ENCODE data around the gene BBS5.
"Not testable (repeated sequence)": the region's sequence is repeated elsewhere in the genome, so short reads cannot be mapped to it uniquely, and the experiment has no call there.

BBS5 gene

DNA sequence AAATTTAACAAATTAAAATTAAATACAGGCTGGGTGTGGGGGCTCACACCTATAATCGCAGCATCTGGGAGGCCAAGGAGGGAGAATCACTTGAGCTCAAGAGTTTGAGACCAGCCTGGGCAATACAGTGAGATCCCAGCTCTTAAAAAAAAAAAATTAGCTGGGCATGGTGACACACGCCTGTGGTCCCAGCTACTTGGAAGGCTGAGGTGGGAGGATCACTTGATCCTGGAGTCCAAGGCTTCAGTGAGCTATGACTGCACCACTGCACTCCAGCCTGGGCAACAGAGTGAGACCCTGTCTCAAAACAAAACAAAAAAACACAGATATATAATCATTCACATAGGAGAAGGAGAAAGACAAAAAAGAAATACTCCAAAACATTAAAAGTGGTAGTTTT lies 60.2 kb downstream of the BBS5 start:
- peaks cover 84% of the 10 kb centered on the region for H3K36me3 Mint-ChIP-seq (ENCODE audit: low read depth)
- H3K27ac Mint-ChIP-seq; intact Hi-C loops (cut with micrococcal nuclease); H3K27me3 Mint-ChIP-seq; H3K4me3 Mint-ChIP-seq; H3K9me3 Mint-ChIP-seq; H3K4me1 Mint-ChIP-seq (ENCODE audit: low read depth): not testable (repeated sequence)

DNA sequence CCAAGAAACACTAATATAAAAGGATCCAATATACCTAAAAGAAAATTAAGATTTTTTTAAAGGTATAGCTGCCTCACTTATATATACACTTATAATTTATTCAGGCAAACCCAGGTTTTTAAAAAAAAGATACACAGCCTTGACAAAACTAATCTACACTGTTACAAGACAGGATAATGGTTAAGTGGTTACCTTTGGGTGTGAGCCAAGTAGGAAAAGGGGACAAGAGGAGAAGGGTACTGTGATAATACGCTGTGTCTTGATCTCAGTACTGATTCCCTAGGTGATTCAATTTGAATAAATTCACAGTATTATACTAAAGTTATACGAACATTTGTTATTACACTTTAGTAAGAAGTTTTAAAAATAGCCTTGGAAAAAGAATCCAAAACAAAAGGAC lies 60.9 kb downstream of the BBS5 start:
- H3K36me3 Mint-ChIP-seq (ENCODE audit: low read depth) = peaks cover 84% of the 10 kb centered on the region
- peaks cover 6% of the 10 kb centered on the region for H3K4me1 Mint-ChIP-seq (ENCODE audit: low read depth)
- H3K27ac Mint-ChIP-seq = no peak overlapping the region

DNA sequence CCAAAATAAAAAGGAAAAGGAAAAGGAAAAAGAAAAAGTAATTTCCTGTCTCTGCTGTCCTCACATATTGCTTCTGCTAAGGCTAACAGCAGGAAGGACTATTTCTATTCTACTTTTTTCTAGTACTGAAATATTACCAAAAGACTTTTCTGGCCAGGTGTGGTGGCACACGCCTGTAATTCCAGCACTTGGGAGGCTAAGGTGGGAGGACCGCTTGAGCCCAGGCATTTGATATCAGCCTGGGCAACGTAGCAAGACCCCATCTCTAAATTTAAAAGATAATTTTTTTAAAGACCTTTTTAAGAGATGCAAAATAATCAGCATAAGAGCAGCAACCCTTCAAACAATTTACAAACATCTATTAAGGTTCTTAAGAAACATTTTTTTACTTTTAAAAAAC lies 63.1 kb downstream of the BBS5 start:
- intact Hi-C loops (cut with micrococcal nuclease) = no loop called here
- H3K27ac Mint-ChIP-seq = no peak overlapping the region
- H3K27me3 Mint-ChIP-seq = no peaks in the 10 kb centered on the region
- peaks cover 88% of the 10 kb centered on the region for H3K36me3 Mint-ChIP-seq (ENCODE audit: low read depth)
- no peak overlapping the region for H3K4me3 Mint-ChIP-seq
- peaks cover 6% of the 10 kb centered on the region for H3K4me1 Mint-ChIP-seq (ENCODE audit: low read depth)
- no peaks in the 10 kb centered on the region for H3K9me3 Mint-ChIP-seq

More for the DNA sequence above, 60.9 kb downstream of the BBS5 start:
- Mint-ChIP-seq H3K9me3 (no peaks in the 10 kb centered on the region), H3K27me3 (no peaks in the 10 kb centered on the region), H3K4me3 (no peak overlapping the region)
- intact Hi-C loops (cut with micrococcal nuclease) = no loop called here

DNA sequence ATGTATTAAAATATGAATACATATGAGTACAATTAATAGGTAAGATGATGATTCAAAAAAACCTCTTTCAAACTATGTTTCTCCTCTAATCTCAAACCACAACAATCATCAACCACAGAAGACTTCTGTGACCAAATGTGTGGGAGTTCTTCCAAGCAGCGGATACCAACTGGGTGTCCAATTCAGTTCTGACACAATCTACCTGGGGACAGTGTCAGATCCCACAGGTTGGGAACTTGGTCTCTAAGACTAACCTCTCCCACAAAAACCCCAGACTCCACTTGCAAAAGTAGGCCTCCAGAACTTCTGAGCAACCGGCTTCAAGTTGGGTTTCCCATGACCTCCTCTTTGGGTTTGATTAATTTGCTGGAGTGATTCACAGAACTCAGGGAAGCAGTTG lies 67.5 kb downstream of the BBS5 start:
- Mint-ChIP-seq H3K4me1 (ENCODE audit: low read depth) (peaks cover 3% of the 10 kb centered on the region), H3K36me3 (ENCODE audit: low read depth) (peaks cover 99% of the 10 kb centered on the region), H3K27me3 (no peaks in the 10 kb centered on the region), H3K9me3 (no peaks in the 10 kb centered on the region), H3K4me3 (no peak overlapping the region), H3K27ac (no peak overlapping the region)
- intact Hi-C loops (cut with micrococcal nuclease) = no loop called here
